Anterior cingulate cortex (tissue), 58 donors: ENCODE measurements around the gene SAG.
A peak's percentile ranks its signal among the peaks of the same experiment; 100 is the strongest.

ENCODE experiments used
- DNase-seq, 58 donors: peaks; one replicate each; lab custom pipeline; 2025; lab: John Stamatoyannopoulos, UW

Gene SAG

DNA sequence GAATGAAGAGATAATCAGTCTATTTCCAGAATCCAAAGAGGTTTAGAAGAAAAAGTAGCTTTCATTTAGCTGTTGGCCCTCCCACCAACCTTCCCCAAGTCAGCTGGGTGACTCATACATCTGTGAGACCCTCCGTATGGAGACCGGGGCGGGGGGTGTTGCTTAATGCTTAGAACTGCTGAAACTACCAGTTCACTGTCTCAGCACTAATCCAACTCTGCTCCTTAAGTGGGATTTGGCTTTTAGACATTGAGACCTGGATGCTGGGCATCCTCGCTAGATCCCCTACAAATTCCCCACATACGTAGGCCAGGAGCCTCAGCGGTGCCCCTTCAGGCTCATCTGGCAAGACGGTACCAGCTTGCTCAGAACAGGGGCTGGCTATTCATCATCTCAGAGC lies at the start of gene SAG:
Gene SAG, plus strand, starts transcription at position 252 of the 400 bp plus-strand sequence. CDS start 1,374 bp downstream, outside the sequence.
- no peak for DNase-seq

DNA sequence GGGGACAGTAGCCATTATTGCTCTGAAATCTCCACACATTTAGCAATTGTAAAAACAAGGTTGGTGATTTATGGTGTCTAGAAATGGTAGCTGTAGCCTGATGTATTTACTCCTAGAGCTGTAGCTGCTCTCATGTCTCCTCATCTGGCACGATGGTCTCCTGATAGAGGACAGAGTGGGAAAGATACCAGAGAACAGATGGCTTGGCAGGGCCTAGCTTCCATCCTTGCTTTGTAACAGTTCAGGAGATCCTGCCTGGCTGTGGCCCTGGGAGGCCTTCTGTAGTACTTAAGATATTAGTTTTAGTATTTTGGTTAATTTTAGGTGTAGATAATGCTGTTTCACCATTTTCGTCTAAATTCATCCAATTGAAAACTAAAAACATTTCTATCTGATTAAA lies 49.4 kb upstream of the SAG start:
- DNase-seq = no peak

DNA sequence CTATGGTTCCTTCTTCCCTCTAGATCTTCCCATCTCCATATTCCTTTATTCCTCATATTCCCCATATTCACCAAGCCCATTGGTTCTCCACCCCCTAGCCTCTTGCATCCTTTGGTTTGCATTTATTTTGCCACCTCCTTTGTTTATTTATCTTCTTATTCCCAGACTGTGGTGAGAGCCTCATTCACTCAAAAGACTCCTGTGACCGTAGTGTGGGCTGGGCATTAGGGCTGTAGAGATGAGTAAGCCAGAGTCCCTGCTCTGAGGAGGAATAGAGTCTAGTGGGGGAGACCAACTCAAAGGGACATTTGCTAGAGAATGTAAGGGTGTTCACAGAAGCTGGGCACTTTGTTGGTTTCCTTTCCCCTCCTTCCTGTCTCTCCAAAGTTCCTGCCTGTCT lies 47.9 kb upstream of the SAG start:
- DNase-seq = no peak

DNA sequence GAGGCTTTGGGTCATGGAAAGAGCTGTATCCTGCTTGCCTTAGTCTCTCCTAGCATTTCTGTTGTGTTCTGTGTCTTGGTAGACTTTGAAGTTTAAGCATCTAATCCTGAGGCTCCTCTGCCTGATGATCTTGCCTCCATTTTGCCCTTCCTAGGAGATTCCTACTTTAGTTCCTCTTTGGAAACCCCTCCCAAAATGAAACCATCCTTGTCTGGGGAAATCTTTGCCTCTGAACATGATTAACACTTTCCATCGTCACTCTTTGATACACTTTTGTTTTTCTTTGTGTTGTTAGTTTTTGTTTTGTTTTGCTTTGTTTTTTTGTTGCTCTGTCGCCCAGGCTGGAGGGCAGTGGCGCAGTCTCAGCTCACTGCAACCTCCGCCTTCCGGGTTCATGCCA lies 47.0 kb upstream of the SAG start:
- no peak for DNase-seq

DNA sequence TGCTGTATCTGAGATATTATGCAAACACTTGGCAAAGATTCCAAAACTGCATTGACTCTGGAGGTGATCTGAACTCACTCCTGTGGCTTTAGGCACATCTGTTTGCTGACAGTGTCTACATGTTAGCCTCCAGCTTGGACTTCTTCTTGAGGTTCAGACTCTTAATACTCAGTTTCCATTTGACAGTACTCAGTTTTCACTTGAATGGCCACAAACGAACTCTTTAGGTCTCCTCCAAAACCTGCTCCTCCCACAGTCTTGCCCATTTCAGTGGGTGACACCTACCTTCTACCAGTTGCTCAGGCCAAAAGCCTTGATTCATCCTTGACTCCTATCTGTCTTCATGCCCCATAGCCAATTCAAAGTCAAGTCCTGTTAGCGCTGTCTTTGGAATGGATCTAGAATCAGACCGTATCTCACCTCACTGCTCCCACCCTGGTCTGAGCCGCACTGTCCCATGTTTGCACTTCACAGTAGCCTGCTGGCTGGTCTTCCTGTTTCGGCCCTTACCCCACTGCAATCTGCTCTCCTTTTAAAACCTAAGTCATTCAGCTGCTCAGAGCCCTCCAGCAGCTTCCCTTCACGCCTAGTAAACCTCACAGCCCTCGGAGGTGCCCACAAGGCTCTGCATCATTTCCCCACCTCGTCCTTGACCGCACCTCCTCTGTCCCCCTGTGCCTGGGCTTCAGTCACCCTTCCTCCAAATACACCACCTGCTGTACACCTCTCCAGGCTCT lies 45.6 kb upstream of the SAG start:
- DNase-seq = no peak

DNA sequence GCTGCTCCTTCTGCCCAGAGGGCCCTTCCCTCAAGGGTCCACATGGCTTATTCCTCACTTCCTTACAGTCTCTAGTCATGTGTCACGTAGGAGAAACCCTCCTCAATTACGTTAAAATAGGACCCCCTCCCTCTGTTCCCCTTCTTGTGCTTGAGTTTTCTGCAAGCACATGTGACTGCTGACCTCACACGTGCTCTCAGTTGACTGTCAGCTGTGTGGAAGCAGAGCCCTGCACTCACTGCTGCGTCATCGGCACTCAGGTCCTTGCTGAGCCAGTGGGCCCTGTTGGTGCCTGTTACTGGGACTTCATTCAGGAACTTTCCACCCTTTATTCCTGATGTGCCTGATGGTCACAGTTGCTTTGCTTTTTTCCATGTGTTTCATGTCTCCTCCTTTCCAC lies 45.1 kb upstream of the SAG start:
- no peak for DNase-seq

DNA sequence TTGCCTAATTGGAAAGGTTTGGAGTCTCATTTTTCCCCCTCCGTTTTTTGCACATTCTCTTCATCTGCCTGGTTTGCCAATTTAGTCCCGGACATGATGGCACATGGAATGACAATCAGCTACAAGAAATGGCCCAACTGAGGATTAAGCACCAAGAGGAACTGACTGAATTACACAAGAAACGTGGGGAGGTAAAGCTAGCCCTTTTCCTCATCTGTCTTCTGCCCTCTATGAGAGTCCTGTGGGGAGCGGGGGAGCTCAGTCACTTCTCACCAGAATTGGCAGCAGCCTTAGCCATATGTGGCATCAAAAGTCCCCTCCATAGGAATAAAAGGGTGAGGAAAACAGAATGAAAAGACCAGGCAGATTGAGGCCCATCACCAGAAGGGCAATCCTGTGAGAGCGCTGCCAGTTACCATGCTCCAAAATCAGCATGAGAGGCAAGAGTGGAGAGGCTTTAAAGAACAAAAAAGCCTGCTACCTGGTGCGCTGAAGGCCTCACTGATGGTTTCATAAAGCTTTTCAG lies 44.5 kb upstream of the SAG start:
- no peak for DNase-seq

DNA sequence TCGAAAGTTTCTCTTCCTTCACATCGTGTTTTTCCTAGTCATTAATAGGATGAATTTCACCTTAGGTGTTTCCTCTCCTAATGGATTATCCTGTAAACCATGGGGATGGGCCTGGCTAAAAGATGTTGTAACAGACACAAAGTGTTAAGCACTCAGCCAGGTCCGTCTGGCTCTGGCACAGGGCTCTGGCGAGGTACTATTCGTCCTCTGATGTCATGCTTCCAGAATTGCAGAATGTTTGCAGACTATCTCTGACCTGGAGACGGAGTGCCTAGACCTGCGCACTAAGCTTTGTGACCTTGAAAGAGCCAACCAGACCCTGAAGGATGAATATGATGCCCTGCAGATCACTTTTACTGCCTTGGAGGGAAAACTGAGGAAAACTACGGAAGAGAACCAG lies 42.9 kb upstream of the SAG start:
- no peak for DNase-seq

DNA sequence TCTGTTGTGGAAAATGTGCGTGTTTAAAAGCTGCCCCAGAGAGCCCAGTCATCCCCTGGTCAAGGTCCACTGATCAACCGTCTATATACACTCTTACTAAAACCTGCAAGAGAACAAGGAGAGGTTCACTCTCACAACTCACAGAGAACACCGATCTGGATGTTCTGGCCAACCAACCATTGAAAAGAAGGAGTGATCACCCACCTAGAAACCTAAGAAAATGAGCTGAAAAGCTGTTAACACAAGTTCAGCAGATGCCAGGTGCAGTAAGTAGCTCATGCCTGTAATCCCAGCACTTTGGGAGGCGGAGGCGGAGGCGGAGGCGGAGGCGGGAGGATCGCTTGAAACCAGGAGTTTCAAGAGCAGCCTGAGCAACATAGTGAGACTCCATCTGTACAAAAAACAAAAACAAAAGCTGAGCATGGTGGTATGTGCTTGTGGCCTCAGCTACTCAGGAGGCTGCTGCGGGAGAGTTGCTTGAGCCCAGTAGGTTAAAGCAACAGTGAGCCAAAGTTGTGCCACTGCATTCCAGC lies 41.7 kb upstream of the SAG start:
- peak in 12 of 58 donors; percentile 4 to 35 (median 19) for DNase-seq

DNA sequence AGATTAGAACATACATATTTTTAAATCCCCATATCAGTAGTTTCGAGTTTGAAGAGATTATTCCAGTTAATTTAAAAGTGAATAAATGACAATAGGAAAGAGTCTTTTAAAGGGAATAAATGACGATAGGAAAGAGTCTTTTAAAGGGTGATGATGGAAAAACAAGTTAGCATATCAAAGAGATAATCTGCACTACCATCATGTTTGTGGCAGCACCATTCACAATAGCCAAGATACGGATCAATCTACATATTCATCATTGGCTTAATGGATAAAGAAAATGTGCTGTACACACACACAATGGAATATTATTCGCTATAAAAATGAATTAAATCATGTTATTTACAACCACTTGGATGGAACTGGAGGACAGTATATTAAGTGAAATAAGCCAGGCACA lies 41.1 kb upstream of the SAG start:
- no peak for DNase-seq

DNA sequence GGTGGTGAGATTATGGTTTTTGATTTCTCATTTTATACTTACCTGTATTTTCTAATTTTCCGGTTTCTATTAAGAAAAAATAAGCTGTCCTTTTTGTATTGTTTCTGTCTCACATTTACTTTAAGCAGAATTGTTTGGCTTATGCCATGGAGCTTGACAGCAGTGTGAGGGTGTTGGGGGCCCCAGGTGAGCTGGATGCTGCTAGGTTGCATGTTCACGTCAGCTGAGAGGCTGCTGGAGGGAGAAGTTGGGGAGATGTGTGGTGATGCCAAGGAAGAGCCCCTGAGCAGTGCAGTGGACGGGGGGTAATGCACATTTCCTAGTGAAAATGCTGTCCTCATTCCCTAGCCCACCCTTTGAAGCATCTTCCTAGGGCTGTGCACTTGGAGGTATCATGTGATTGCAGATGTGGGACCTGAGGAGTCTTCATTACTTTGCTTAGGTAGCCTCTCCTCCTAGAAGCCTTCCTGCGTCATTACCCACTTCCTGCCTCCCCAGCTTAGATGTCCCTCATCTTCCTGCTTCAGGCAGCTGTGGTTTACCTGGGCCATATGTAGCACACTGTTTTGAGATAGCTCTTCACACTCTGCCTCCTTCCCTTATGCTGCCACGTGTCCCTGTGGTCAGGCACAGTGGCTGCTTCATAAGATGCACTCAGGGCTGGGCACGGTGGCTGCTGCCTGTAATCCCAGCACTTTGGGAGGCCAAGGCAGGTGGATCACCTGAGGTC lies 39.9 kb upstream of the SAG start:
- no peak for DNase-seq

DNA sequence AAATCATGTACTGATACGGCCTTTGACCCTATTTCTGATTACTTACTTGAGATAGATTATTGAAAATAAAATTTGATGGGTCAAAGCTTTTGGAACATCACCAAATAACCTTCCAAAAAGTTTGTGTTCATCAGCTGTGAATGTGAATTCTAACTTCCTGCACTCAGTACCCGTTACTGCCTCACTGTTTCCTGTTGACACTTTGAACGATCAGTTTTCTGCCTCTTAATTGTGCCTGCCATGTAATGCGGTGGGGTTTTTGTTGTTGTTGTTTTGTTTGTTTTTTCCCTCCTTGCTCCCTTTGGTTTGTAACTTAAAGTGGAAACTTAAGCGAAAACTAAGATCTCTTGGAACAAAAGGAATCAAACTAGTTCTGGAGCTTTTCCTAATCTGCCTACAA lies 37.2 kb upstream of the SAG start:
- DNase-seq = no peak

DNA sequence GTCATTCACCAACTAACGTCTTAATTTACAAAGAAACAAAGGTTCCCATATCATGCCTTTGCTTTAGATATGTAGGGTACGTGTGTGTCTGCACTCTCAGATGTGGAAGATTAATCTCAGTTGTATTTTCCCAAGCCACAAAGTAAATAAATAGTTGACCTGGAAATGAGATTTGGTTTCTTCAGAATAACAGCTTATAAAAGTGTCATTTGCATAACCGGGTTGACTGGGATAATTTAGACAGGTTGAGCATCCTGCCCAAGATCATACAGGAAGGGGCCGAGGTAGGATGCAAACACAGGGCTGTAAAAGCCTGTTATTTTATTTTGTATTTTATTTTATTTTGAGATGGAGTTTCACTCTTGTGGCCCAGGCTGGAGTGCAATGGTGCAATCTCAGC lies 36.7 kb upstream of the SAG start:
- DNase-seq = no peak

DNA sequence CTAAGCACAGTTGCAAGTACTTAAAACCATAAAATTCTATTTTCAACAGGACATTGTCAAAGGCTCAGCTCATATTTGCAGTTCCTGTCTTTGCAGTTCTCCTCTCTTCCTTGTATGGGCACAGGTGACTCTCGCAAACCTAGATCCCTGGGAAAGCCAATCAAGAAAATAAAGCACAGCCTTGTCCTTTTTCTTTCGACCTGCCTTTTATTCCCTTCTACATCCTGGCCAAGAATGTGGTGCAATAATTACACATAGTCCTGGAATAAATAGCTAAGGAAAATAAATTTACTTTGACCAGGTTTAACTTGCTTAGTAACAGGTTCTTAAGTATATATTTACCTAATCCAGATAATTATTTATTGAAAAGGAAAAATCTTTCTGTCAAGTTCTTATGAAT lies 35.9 kb upstream of the SAG start:
- DNase-seq = no peak

DNA sequence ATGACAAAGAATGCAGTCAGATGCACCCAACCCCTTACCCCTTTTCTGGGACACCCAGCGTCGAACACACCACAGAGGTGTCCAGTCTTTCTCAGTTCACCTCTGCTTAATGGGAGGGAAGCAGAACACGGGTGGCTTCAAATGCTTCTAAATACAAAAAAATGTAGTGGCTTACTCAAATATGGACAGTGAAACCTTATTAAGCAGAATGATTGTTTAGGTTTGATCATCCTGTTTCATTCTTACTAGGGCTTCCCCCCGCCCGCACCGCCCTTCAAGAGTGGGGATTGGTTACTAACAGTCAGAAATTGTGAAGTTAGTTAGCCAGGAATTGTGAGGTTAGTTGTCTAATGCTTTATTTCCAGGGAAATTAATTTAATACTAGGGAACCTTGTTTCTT lies 34.5 kb upstream of the SAG start:
- DNase-seq = no peak

DNA sequence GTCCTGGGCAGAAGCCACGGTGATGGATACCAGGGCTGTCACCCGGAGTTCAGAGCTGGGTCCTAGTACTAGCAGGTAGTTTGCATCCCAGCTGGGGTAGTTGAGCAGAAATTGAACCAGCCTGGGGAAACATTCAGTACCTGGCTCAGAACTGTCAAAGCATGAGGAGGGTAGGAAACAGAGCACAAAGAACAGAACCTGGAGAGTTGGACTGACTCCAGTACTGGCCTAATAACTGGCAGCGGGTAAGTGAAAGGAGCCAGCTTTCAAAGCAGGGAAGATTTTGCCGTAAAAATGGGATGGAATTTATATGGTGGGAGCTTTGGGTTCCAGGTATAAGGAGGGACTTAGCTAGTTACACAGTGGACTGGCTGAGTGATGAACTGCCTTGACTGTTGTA lies 32.4 kb upstream of the SAG start:
- DNase-seq = no peak

DNA sequence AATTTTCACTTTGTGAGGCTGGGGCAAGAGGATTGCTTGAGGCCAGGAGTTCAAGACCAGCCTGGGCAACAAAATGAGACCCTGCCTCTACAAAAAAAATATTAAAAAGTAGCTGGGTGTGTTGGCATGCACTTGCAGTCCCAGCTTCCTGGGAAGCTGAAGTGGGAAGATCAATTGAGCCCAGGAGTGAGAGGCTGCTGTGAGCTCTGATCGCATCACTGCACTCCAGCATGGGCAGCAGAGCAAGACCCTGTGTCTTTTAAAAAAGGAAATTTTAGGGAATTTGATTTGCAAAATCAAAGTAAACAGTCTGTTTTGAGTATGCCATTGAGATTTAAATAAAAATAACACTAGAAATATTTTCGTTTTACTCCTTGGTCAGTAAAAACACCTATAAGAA lies 28.7 kb upstream of the SAG start:
- no peak for DNase-seq

DNA sequence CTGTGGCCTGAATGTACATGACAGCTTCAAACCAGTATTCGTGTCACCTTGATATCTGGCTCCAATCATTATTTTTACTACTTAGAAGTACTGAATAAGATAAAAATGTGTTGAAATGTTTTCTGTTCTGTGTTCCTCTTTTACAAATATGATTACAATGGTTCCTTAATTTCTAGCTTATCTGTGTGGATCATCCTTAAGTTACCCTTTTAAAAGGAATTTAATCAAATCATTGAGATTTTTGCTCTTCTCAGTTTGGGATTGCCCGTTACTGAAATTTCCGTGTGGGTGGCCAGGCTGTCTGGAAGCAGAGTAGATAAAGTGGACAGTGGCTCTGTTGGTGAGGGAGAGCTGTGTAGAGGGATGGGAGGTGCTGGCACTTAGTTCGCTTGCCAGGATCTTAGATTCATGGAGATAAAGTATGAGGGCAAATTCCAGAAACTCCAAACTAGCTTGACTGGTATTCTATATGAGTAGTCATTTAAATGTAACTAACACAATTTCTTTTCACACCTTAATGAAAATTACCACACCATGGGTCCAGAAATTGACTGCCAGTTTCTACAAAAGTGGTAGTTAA lies 27.4 kb upstream of the SAG start:
- DNase-seq = no peak

DNA sequence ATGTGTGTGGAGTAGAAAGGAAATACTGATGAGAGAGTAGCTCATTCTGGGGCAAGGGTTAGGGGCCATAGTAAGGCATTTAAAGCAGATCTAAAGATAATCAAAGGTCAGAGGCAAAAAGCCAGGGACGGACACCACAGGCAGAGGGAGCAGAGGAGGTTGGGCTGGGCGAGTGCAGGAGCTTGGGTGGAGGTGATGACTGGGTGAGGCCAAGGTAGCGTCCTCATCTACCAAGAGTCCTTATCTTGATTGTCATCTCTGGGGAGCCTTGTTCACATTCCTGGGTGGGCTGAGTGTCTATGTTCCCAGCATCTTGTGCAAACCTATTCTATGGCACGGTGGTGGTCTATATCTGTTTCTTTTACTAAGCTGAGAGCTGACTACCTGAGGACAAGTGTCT lies 26.1 kb upstream of the SAG start:
- DNase-seq = no peak

DNA sequence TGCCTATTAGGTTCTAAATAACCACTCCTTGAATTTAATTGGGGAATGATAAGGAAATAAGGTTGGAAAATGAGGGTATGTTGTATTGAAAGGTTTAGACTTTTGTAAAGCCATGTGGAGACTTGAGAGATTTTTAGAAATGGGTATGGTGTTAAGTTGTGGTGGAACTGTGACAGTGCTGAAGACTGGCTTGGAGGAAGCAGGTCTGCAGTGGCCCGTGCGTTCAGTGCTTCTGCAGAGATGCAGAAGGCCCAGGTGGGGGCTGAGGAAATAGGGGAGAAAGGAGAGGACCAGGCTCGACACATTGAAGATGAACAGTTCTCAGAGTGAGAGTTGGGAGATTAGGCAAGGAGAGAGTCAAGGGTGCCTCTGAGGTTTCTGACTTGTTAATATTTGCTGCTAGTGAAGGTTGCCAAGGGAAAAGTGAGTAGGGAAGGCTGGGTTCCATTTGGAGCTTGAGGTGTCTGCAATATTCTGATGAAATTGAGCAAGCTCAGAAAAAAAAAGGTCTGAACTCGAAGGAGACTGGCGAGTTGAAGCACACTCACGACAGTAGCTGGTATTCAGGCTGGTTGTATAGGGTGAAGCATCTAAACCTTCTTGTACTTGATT lies 25.5 kb upstream of the SAG start:
- no peak for DNase-seq

DNA sequence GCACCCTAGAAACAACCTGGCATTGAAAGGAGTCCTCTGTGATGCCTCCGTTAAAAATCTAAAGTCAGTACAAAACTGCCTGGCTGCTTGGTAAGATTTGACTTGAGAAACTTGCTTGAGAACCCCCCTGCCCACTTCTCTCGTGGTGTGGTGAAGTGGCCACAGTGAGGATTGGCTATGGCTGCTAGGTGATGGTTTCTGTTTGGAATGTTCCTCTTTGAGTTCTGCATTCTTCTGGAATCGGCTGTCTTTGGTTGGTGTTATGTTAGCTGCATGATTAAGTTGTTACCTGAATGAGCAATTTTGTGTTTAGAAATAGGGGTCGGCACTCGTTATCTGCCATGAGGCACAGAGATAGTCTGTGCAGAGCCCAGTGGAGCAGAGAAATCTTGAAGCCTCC lies 21.7 kb upstream of the SAG start:
- DNase-seq = no peak
